ENCODE measurements around the gene VGF.
A peak's percentile ranks its signal among the peaks of the same experiment; 100 is the strongest.
"Not testable (repeated sequence)": the region's sequence is repeated elsewhere in the genome, so short reads cannot be mapped to it uniquely, and the experiment has no call there.

VGF gene

DNA sequence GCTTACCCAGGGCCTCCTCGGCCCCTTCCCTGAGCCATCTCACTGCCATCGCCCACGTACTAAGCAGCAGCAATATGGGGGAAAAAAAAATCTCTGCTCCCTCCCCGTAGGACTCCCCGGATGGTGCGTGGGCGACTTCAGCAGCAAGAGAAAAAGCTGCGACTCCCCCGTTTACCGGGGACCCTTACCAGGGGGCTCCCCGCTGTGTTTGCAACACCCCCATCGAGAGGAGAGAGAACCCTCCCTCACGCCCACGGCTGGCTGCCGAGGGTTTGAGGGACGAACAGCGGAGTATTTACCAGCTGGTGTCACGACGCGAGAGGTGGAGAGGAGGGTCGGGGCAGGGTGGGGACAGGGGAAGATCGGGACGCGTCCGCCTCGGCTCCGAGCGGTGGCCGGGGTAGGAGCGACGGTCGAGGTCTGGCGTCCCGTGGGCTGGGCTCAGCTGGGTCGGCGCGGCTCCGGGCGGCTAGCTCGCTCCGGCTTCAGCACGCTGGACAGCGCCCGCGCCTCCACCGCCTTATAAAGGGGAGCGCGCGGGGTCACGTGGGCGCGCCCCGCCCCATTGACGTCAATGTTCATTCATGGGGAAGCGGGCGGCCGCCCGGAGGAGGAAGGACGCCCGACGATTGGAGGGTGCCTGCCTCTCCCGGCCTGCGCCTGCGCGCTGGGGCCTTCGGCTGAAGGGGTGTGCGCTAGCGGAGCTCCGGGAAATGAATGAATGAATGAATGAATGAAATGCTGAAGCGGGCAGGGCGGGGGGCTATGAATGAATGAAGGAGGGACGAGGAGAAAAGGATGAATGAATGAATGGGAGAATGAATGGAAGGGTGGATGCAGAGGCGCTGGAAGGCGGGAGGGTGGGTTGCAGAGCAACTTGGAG, at the start of gene VGF:
TSS of gene VGF (minus strand) at position 495 of the 883 bp plus-strand sequence. CDS start 726 bp downstream, outside the sequence.
- peak; percentile 74 to 91 (median 86) for DNase-seq (ENCODE audit: low read depth in 4 of 4, low spot score in 1 of 4)

DNA sequence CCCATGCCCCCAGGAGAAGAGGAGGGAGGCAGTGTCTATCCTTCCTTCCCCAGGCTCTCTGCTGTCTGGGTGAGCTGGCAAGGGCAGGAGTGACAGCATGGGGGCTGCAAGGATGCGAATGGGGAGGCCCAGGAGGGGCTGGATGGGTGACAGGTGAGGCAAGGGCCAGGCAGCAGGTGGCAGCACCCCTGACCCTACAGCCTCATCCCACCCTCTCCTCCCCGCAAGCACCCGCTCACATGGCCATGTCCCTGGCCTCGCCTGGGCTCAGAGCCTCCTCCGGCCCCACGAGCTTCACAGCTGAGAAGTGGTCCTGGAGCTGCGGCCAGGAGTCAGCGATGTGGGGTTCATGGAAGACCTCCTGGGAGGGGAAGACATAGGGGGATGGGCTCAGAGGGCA, 46.6 kb upstream of the VGF start:
- DNase-seq (ENCODE audit: low read depth in 4 of 4, low spot score in 1 of 4) = no peak

- no peak for DNase-seq (ENCODE audit: low read depth in 4 of 4, low spot score in 1 of 4)
Measured at GRCh38 chr7:101211501-101211900, 46.1 kb upstream of the VGF start.

DNA sequence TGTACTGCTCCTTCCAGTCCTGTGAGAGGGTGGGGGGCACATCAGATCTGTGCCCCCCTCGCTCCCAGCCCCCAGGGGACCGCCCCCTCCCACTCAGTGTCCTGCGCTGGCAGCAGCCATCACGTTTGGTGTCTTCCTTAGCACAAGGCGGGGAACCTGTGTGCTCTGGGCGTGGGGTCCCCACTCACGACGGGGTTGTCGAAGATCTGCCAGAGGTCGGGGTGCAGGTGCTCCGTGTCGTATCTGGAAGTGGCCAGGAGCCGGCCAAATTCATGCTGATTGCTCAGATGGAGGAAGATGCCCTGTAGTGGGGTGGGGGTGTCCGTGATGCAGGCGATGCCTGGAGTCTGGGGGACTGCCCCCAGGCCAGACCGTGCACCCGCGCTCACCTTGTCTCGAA, 44.8 kb upstream of the VGF start:
- no peak for DNase-seq (ENCODE audit: low read depth in 4 of 4, low spot score in 1 of 4)

- DNase-seq (ENCODE audit: low read depth in 4 of 4, low spot score in 1 of 4) = no peak
Measured at GRCh38 chr7:101208794-101209193, 43.4 kb upstream of the VGF start.

DNA sequence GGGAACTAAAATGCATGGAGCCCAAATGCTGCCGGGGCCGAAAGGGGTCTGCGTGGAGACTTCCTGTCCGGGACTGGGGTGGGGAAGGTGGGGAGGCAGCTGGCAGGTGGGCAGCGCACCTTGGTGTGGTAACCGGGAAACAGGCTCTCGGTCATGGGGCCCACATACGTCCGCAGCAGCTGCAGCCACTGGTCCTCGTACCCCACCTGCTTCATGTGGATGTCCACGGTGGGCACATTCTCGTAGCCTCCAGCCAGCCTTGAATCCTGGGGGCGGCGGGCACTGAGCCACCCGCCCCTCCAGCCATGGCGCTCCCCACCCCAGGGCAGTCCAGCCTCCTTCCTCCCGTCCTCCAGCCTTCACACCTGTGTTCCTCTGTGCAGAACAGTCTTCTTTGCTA, 42.1 kb upstream of the VGF start:
- DNase-seq (ENCODE audit: low read depth in 4 of 4, low spot score in 1 of 4) = no peak

DNA sequence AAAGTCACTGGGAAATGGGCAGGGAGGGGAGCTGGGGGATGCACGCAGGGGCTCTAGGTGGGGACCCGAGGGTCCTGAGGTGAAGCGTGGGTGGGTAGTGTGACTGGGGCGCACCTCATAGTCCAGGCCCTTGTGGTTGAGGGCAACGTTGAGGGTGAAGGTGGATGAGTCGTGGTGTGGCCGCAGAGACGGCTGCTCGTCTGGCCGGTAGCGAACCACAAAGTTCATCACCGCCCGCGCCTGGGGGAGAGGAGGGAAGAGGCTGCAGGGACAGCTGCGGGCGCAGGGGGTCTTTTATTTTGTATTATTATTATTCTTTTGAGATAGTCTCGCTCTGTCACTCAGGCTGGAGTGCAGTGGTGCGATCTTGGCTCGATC, 41.3 kb upstream of the VGF start:
- no peak for DNase-seq (ENCODE audit: low read depth in 4 of 4, low spot score in 1 of 4)

DNA sequence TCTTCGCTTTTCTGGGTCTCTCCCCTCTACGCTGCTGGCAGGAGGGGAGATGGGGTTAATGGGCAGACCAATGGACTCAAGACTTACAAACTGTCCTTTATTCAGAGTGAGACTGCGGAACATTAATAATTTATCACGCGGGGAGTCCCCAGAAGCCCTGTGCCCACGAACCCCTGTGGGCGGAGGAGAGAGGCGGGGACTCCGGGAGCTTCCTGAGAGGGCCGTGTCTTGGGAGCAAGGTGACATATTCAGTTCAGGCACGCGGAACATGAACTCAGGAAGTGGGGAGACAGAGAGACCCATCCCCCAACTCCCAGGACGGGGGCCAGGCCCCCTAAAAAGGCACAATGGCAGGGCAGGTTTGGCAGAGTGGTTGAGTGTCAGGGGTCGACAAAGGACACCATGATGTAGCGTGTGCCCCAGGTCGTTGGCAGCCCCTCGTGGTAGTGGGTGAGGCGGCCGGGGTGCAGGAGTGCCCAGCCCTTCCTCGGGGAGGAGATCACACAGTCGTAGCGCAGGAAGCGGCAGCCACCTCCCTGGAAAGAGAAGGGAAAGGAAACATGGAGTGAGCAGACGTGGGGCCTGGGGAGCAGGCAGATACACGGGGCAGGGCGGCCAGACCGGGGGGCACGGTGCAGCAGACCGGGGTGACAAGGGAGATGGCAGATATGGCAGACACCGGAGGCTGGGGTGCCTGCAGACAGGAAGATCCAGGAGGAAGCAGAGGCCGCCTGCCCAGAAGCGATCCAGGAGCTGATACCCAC, 40.7 kb upstream of the VGF start:
- DNase-seq (ENCODE audit: low read depth in 4 of 4, low spot score in 1 of 4) = no peak

DNA sequence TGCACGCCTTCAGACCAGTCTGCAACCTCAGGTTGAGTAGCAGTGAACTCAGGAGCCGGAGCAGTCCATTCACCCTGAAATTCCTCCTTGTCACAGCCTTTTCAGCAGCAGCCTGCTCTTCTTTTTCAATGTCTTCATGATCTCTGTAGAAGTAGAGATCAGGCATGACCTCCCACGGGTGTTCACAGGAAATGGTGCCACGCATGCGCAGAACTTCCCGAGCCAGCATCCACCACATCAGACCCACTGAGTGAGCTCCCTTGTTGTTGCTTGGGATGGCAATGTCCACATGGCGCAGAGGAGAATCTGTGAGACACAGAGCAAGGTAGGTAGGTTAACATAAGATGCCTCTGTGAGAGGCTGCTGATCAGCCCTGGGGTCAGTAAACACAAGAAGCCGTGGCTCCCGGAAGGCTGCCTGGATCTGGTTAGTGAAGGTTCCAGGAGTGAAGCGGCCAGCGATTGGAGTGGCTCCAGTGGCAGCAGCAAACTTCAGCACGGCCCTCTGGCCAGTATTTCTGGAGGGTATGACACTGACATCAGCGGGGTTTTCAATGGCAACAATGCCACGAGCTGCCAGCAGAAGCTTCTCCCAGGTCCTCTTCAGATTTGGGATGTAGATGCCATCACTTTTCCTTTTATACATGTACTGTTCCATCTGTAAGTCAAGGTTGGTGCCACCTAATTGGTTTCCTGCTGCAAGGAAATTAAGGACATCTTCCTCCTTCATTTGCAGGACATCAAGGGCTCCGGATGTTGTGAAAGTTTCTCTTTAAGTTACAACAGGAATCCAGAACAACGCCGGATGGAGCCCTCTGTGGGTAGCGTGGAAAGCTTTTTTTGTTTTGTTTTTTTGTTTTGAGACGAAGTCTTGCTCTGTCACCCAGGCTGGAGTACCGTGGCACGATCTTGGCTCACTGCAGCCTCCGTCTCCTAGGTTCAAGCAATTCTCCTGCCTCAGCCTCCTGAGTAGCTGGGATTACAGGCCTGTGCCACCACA, 38.7 kb upstream of the VGF start:
- not testable (repeated sequence) for DNase-seq (ENCODE audit: low read depth in 4 of 4, low spot score in 1 of 4)

- DNase-seq (ENCODE audit: low read depth in 4 of 4, low spot score in 1 of 4) = no peak
Measured at GRCh38 chr7:101202603-101202918, 37.2 kb upstream of the VGF start.

GRCh38 chr7:101201695-101202602, 36.6 kb upstream of the VGF start:
- no peak for DNase-seq (ENCODE audit: low read depth in 4 of 4, low spot score in 1 of 4)

- no peak for DNase-seq (ENCODE audit: low read depth in 4 of 4, low spot score in 1 of 4)
Measured at GRCh38 chr7:101200862-101201599, 35.7 kb upstream of the VGF start, which contains the start of gene MOGAT3. Gene MOGAT3, minus strand, starts transcription at chr7:101201036. Its CDS starts 182 bp downstream, at chr7:101200854.

DNA sequence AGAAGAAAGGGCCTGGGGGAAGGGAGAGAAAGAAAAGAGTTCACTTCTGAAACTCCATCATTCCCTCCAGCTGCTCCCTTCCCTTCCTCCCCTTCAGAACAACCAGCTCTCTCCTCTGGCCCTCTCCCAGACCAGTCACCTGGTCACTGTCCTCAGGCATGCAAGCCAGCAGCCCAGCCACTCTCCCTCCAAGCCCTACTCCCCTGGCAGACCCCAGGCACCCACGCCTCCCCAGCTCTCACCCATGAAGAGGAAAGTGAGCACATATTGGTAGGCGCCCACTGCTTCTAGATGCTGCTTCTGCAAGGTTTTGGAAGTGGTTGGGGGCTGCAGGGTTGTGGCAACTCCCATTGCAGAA, 35.1 kb upstream of the VGF start:
- no peak for DNase-seq (ENCODE audit: low read depth in 4 of 4, low spot score in 1 of 4)

DNA sequence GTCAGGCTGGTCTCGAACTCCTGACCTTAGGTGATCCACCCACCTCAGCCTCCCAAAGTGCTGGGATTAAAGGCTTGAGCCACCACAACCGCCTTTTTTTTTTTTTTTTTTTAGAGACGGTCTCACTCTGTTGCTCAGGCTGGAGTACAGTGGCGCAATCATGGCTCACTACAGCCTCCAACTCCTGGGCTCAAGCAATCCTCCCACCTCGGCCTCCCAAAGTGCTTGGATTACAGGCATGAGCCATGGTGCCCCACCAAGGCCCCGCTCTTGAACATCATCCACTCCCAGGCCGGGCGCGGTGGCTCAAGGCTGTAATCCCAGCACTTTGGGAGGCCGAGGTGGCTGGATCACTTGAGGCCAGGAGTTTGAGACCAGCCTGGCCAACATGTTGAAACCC, 34.2 kb upstream of the VGF start:
- DNase-seq (ENCODE audit: low read depth in 4 of 4, low spot score in 1 of 4) = not testable (repeated sequence)

GRCh38 chr7:101198476-101198875, 33.1 kb upstream of the VGF start:
- DNase-seq (ENCODE audit: low read depth in 4 of 4, low spot score in 1 of 4) = no peak

GRCh38 chr7:101197991-101198390, 32.6 kb upstream of the VGF start:
- DNase-seq (ENCODE audit: low read depth in 4 of 4, low spot score in 1 of 4) = no peak

DNA sequence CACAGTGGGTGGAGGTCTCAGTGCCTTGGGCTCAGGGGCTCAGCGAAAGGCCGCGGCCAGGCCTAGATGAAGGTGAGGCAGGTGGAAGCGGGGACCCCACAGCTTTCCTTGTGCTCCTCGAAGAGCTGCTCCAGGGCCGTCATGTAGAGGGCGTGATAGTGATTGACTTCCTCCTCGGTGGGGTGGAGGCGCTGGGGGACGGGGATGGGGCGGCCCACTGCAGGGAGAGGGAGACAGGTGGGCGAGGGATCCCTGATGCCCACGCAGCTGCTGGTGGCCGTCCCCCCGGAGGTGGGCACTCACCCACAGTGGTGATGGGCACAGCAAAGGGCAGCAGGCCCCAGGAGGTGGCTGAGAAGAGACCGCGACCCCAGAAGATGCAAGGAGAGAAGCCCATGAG, 30.5 kb upstream of the VGF start:
- no peak for DNase-seq (ENCODE audit: low read depth in 4 of 4, low spot score in 1 of 4)

- no peak for DNase-seq (ENCODE audit: low read depth in 4 of 4, low spot score in 1 of 4)
Measured at GRCh38 chr7:101189109-101189508, 23.7 kb upstream of the VGF start.

GRCh38 chr7:101186844-101187428, 21.6 kb upstream of the VGF start:
- no peak for DNase-seq (ENCODE audit: low read depth in 4 of 4, low spot score in 1 of 4)

Data from stimulated activated CD4-positive, alpha-beta T cell treated with anti-CD3 and anti-CD28 coated beads, Interleukin-1b, Interleukin-23, amount 100 ng/mL, for 24 hours (primary cell).